Bronchial epithelial cell (primary cell): ENCODE measurements around the gene PIBF1. TPM values are rescaled to one million over a fixed set of nuclear protein-coding genes. Genes with fewer than 3 reads are reported as not detected.

Experiments
- DNase-seq: peaks from one replicate; pipeline ENCODE4 v3.0.0-alpha.2; 2010; ENCODE audit warnings: low read depth
- FAIRE-seq: peaks from 2 replicates; lab custom pipeline; 2011; peaks lifted over from hg19 to GRCh38; lab: Jason Lieb, UNC
- H3K27me3 ChIP-seq: 2 replicates; pipeline ENCODE4 v1.5.1; 2011; ENCODE audit warnings: low read length; ENCODE audit not compliant: control insufficient read depth, insufficient read depth
- H3K36me3 ChIP-seq: 2 replicates; pipeline ENCODE4 v1.5.1; 2011; ENCODE audit warnings: low read length; ENCODE audit not compliant: control insufficient read depth, insufficient read depth
- H3K4me3 ChIP-seq: 2 replicates; pipeline ENCODE4 v1.5.1; 2011; ENCODE audit warnings: mild to moderate bottlenecking, low read depth, low read length, control low read depth
- total RNA-seq: library from RNA; depleted of rRNA; stranded (reverse); fragments of >200 nt; gene quantifications from 2 replicates; pipeline ENCODE4 v1.2.1, GENCODE V29; 2014
- TF ChIP-seq, protein P1 (sequence below): IDR thresholded peaks from 2 replicates; pipeline ENCODE4 v1.5.1; 2011; ENCODE audit warnings: mild to moderate bottlenecking, moderate library complexity, low read length, control low read depth, inconsistent platforms; ENCODE audit not compliant: insufficient read depth, severe bottlenecking

PIBF1 gene
- total RNA-seq, 1 donor from 2014 or later, result 16.8 TPM

DNA sequence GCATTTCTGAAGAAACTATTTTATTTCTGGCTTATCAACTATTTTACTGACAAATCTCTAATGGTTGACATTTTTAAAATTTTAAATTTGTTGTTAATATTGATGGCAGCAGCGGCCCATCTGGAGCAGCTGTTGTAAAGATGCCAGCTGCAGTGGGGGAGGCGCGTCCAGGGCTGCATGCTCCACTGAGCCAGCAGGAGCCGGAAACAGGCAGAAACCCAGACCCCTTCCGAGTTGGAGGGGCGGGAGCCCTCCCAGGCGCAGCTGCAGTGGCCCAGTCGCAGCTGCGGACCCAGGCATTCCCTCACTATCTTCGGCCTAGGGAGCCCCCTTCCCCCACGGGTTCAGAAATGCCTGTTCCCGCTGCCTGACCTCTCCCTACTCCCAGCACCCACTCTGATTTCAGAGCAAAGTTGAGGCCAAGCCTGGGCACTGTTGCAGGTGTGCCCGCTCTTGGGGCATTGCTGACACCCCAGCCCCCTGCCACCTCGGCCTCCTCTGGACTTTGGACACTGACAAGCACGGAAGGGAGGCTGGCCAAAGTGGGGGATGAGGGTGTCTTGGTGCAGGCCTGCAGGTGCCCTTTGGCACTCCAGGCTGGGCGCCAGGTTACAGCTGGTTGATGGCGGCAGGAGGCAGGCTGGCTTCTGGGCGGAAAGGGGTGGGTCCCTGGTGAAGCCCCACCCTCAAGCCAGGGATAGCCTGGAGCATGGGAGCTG lies 69.2 kb downstream of the PIBF1 start:
- no peak for FAIRE-seq
- no peak for DNase-seq
- TF ChIP-seq, protein P1, sequence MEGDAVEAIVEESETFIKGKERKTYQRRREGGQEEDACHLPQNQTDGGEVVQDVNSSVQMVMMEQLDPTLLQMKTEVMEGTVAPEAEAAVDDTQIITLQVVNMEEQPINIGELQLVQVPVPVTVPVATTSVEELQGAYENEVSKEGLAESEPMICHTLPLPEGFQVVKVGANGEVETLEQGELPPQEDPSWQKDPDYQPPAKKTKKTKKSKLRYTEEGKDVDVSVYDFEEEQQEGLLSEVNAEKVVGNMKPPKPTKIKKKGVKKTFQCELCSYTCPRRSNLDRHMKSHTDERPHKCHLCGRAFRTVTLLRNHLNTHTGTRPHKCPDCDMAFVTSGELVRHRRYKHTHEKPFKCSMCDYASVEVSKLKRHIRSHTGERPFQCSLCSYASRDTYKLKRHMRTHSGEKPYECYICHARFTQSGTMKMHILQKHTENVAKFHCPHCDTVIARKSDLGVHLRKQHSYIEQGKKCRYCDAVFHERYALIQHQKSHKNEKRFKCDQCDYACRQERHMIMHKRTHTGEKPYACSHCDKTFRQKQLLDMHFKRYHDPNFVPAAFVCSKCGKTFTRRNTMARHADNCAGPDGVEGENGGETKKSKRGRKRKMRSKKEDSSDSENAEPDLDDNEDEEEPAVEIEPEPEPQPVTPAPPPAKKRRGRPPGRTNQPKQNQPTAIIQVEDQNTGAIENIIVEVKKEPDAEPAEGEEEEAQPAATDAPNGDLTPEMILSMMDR, result no peak
- no peaks in the 10 kb centered on the region for H3K27me3 ChIP-seq
- H3K36me3 ChIP-seq, result peaks cover 10% of the 10 kb centered on the region
- H3K4me3 ChIP-seq, result no peak overlapping the region

DNA sequence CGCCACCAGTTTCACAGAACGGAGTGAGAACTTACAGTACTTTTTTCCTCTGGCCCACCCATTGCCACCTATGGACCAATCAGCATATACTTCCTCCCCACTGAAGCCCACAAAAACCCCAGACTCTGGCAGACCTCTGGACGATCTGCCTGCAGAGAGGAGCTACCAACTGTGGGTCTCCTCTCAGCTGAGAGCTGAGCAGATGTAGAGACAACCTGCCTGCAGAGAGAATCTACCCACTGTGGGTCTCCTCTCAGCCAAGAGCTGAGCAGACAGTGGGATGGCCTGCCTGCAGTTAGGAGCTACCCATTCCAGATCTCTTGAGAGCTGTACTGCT lies 69.7 kb downstream of the PIBF1 start:
- H3K36me3 ChIP-seq, result peaks cover 10% of the 10 kb centered on the region
- no peak for FAIRE-seq
- no peak overlapping the region for H3K4me3 ChIP-seq
- TF ChIP-seq, protein P1, result no peak
- no peak for DNase-seq
- H3K27me3 ChIP-seq, result no peaks in the 10 kb centered on the region

DNA sequence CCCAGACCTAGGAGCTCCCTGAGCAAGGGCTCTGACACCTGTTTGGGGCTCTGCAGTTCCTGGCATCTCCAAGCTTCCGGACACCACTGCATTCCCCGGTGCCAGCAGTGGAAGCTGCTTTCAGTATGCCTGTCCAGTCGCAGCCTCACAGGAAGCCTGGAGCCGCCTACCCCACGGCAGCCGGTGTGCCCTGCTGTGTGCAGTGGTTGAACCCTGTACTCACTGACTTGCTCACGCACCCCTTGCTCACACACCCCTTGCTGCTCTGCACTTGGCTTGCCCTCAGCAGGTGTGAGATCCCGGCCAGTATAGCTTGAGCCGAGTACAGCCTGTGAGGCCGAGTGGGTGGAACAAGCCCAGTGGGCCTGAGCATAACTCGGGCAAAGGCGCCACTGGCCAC lies 70.3 kb downstream of the PIBF1 start:
- Histone ChIP-seq H3K27me3 (no peaks in the 10 kb centered on the region), H3K36me3 (peaks cover 10% of the 10 kb centered on the region), H3K4me3 (no peak overlapping the region)
- FAIRE-seq, result no peak
- no peak for DNase-seq
- TF ChIP-seq, protein P1, result no peak

DNA sequence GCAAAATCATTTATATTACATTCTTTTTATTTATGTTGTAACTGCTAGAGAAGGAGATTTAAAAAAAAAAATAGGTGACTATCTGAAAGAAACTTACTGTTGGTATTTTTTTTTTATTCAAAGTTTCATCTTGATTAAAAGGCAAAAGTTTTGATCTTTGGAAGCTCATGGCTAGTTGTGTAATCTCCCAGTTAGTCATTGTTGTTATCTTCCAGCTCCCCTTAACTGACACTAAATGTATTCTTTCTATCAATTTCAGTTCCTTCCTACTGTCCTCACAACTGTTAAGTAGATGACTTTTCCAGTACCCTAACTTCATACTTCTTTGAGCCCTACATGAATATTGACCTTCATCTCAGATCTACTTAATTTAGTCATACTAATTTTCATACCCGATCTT lies 71.1 kb downstream of the PIBF1 start:
- DNase-seq (no peak), FAIRE-seq (no peak)
- Histone ChIP-seq H3K36me3 (peaks cover 9% of the 10 kb centered on the region), H3K4me3 (no peak overlapping the region), H3K27me3 (no peaks in the 10 kb centered on the region)
- TF ChIP-seq, protein P1, result no peak

DNA sequence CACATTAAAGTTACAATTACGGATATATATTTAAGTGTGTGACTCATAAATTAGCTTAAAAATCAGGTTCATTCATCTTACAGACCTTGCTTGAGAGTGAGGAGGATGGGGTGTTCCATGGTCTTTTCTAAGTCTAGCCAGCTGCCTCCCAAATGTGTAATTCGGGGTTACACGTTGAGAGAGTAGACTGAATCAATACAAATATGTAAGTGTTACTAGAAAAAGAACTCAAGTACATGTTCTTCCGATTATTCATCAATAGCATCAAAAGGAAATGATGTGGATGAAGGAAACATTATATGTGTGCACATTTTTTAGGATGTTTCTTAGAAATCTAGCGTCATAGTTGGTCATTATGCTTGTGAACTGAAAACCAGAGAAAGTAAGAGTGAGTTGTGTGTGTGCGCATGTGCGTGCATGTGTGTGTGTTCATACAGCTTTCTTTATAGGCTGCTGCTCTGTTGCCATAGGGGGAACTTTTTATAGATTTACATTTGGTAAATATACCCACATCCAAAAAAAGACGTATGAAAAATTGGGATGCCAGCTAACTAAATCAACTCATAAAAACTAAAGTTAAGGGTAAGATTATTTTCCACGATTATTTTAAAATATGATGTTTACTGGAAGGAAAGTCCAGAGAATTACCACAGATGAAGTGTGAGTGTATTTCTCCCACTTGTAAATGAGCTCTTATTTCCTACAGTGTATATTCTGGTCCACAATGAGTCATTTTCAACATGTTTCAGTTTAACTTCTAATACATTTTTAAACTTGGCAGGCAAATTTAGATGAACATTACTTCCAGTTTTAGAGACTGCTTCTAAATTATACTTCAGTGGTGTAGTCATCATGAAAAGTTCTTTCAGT lies 82.4 kb downstream of the PIBF1 start:
- Histone ChIP-seq H3K36me3 (peaks cover 2% of the 10 kb centered on the region), H3K4me3 (no peak overlapping the region), H3K27me3 (no peaks in the 10 kb centered on the region)
- TF ChIP-seq, protein P1, result no peak
- no peak for FAIRE-seq
- no peak for DNase-seq
